GM10248 (cell line): ENCODE measurements around the gene MUC16.

Experiments
- CTCF ChIA-PET: fragments of 300-600 bp; sonication (Branson Sonifier 250); formaldehyde crosslinking; extraction: SDS; loops from one replicate; lab custom pipeline; 2021; ENCODE audit warnings: antibody characterized with exemption; lab: Yijun Ruan, JAX
- POLR2A ChIA-PET: fragments of 350-650 bp; sonication (Branson Sonifier 250); formaldehyde crosslinking; extraction: SDS; loops from one replicate; lab custom pipeline; 2020; ENCODE audit warnings: antibody characterized with exemption; lab: Yijun Ruan, JAX
- DNase-seq: peaks from one replicate; pipeline ENCODE4 v3.0.0; 2012; ENCODE audit errors: extremely low spot score
- TF ChIP-seq, protein P1 (sequence below): IDR thresholded peaks from 2 replicates; pipeline ENCODE4 v1.5.1; 2012; ENCODE audit warnings: mild to moderate bottlenecking, low read depth; ENCODE audit errors: extremely low read depth, missing control alignments, control extremely low read depth

Gene MUC16

DNA sequence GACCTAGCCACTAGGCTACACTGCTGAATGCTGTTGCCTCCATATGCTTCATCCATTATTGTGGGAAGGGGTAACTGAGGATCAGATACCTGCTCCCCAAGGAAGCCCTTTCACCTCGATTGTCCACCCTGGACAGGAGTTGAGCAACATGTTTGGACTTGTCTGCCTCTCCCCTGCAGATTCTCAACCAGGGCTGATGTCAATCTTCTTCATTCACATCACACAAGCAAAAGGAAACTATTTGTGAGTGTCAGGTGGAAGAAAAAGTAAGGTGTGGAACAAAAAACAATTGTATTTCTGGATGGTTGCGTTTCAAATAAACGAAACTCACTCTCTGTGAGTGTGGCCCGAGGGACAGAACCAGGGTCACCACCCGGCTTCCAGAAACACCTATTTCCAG lies 29.5 kb upstream of the MUC16 start:
- POLR2A ChIA-PET = no interaction called here
- CTCF ChIA-PET = no interaction called here
- DNase-seq = no peak
- TF ChIP-seq, protein P1, sequence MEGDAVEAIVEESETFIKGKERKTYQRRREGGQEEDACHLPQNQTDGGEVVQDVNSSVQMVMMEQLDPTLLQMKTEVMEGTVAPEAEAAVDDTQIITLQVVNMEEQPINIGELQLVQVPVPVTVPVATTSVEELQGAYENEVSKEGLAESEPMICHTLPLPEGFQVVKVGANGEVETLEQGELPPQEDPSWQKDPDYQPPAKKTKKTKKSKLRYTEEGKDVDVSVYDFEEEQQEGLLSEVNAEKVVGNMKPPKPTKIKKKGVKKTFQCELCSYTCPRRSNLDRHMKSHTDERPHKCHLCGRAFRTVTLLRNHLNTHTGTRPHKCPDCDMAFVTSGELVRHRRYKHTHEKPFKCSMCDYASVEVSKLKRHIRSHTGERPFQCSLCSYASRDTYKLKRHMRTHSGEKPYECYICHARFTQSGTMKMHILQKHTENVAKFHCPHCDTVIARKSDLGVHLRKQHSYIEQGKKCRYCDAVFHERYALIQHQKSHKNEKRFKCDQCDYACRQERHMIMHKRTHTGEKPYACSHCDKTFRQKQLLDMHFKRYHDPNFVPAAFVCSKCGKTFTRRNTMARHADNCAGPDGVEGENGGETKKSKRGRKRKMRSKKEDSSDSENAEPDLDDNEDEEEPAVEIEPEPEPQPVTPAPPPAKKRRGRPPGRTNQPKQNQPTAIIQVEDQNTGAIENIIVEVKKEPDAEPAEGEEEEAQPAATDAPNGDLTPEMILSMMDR = no peak

DNA sequence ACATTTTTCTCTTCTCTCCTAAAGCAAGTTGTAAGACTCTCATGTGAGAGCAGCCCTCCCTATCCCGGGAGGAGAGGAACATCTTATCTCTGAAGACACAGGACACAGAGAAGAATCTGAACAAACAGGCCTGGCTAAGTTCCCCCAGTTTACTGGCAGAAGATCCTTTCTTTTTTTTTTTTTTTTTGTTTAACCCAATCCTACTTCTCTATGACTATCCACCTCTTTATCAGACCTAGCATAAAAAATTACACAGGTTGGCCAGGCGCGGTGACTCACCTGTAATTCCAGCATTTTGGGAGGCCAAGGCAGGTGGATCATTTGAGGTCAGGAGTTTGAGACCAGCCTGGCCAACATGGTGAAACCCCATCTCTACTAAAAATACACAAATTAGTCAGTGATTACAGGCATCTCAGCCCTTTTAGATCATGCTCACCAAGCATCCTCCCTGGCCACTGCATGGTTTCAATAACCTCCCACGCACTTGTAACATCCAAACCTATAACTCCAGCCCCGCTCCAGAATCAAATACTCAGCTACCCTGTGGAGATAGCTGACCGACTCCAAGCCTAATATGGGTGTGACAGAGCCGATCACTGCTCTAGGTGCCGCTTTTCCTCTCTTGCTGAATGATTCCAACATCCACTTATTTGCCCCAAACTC lies 27.3 kb upstream of the MUC16 start:
- no peak for DNase-seq
- ChIA-PET CTCF (no interaction called here), POLR2A (no interaction called here)
- TF ChIP-seq, protein P1 = no peak

DNA sequence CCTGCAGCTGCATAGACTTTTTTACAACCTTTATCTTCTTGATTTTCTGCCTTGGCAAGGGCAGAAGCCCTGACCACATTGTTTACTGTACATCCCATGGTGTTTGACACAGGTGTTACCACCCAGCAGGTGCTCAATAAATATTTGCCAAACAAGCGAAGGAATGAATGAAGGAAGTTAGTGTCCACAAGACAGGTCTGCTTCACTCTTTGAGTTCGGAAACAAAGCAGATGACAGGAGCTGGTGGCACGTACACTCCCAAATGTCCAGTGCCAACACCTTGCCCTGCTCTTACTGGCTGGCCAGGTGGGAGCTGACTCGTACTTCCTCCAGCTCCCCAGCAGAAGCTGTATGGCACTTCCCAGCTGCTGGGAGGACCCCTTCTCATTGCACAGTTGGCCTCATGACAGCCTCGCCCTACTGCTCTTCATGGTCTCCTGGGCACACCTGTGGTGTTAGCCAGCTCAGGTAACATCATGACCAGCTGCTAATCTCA lies 22.0 kb upstream of the MUC16 start:
- POLR2A ChIA-PET = no interaction called here
- CTCF ChIA-PET = no interaction called here
- TF ChIP-seq, protein P1 = no peak
- no peak for DNase-seq

DNA sequence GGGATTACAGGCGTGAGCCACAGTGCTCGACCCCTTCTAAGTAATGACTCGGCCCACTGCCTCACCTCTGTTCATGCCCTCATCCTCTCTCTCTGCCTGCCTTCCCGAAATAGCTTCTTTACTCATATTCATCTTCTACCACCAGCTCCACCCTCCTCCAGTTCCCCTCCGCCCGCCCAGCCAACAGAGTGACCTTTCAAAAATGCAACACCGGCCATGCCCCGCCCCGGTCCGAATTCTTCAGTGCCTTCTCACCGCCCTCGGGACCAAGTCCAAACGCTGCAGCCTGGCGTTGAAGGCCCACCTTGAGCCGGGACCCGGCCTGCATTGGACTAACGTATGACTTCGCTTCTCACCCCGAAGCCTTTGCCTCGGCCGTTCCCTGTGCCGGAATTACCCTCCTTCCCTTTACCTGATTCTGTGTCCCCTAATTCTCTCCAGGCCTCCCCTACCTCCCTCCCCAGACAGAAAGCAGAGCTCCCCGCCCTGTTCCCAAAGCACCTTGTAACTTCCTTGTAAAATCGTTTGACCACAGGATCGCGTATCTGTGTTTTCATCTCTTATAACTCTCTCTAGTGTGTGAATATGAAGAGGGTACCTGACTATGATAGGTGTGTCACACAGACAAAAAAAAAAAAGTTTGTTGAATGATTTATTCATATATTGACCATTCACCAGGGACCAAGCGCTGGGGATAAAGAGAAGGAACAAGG lies 8.1 kb upstream of the MUC16 start:
- TF ChIP-seq, protein P1 = no peak
- ChIA-PET POLR2A (no interaction called here), CTCF (interaction anchor here (0.7 kb wide), 1 partner anchor 27 kb away, joined by 3 read pairs; no protein-coding TSS in a partner anchor)
- no peak for DNase-seq

DNA sequence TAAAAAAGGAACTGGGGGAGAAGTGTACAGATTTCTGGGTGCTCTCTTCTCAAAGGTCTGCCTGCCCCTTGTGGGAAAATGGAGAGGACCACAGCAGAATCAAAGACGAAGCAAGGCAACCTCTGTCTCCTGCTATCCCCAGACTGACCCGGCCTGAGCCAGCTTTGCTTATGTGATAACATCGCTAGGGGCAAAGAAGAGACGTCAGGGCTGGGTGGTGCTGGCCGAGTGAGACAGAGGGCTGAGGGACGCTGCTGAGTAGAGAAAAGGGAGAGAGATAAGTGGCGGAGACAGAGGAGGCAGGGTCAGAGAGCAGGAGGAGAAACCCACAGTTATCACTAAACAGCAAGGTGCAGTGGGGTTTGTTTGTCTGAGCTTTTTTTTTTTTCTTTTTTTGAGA lies 4.6 kb upstream of the MUC16 start:
- no peak for DNase-seq
- ChIA-PET POLR2A (no interaction called here), CTCF (no interaction called here)
- TF ChIP-seq, protein P1 = no peak

DNA sequence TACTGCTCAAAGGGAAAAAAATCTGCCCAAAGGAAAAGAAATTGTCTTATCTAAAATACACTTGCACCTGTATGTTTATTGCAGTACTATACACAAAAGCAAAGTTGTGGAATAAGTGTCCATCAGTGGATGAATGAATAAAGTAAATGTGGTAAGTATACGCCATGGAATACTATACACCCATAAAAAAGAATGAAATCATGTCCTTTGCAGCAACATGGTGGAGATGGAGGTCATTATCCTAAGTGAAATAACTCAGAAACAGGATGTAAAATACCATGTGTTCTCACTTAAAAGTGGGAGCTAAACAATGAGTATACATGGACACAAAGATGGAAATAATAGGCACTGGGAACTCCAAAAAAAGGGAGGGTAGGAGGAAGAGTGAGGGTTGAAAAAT lies 3.8 kb upstream of the MUC16 start:
- ChIA-PET POLR2A (no interaction called here), CTCF (no interaction called here)
- DNase-seq = no peak
- TF ChIP-seq, protein P1 = no peak
